IMR-90 (cell line): ENCODE results near the gene AFM. TPM values are rescaled to one million over a fixed set of nuclear protein-coding genes. Genes with fewer than 3 reads are reported as not detected.

Experiments
- ATAC-seq: fragments of 200-7000 bp; cut with Tn5 transposase; 2 replicates; pipeline ENCODE4 v1.9.1; 2020; ENCODE audit warnings: low read depth, mild to moderate bottlenecking, moderate library complexity
- BruUV-seq: library from RNA; stranded (reverse); fragments of 400-500 nt; replicated peaks from 2 replicates; lab custom pipeline; 2021; lab: Mats Ljungman, UMichigan
- CTCF ChIA-PET: fragments of 300-600 bp; formaldehyde crosslinking; extraction: SDS; loops from one replicate; lab custom pipeline; 2021; ENCODE audit warnings: antibody characterized with exemption; lab: Yijun Ruan, JAX
- POLR2A ChIA-PET: fragments of 300-600 bp; sonication (Branson Sonifier 250); formaldehyde crosslinking; loops from one replicate; lab custom pipeline; 2022; ENCODE audit warnings: antibody characterized with exemption; ENCODE audit not compliant: unreplicated experiment; lab: Charles Lee
- DNase-seq: peaks from one replicate; pipeline ENCODE4 v3.0.0; 2013
- H2AFZ ChIP-seq: replicated peaks from 2 replicates; pipeline ENCODE3; 2013; ENCODE audit warnings: low read length, mild to moderate bottlenecking; ENCODE audit not compliant: poor library complexity
- H2AK5ac ChIP-seq: 2 replicates; pipeline ENCODE4 v1.6.1; 2013; ENCODE audit warnings: low read depth, low read length, inconsistent platforms
- H2AK9ac ChIP-seq: replicated peaks from 2 replicates; pipeline ENCODE3; 2013; ENCODE audit warnings: mild to moderate bottlenecking, low read depth, low read length, moderate library complexity; ENCODE audit not compliant: poor library complexity
- H2BK120ac ChIP-seq: 2 replicates; pipeline ENCODE4 v1.6.1; 2013; ENCODE audit warnings: low read depth, low read length, inconsistent platforms
- H2BK15ac ChIP-seq: 3 replicates; pipeline ENCODE4 v1.6.1; 2013; ENCODE audit warnings: low read depth, low read length, inconsistent platforms
- H2BK20ac ChIP-seq: 2 replicates; pipeline ENCODE4 v1.6.1; 2013; ENCODE audit warnings: low read depth, mild to moderate bottlenecking, inconsistent platforms, low read length, moderate library complexity
- H2BK5ac ChIP-seq: 2 replicates; pipeline ENCODE4 v1.6.1; 2013; ENCODE audit warnings: mild to moderate bottlenecking, low read depth, low read length, inconsistent platforms; ENCODE audit not compliant: poor library complexity, severe bottlenecking
- H3K14ac ChIP-seq: replicated peaks from 2 replicates; pipeline ENCODE4 v1.6.1; 2013; ENCODE audit warnings: low read depth, low read length, inconsistent platforms
- H3K18ac ChIP-seq: 2 replicates; pipeline ENCODE4 v1.6.1; 2013; ENCODE audit warnings: low read depth, low read length, control low read depth
- H3K23ac ChIP-seq: 2 replicates; pipeline ENCODE4 v1.6.1; 2013; ENCODE audit warnings: low read depth, low read length, inconsistent platforms
- H3K27ac ChIP-seq: 2 replicates; pipeline ENCODE4 v1.5.1; 2013; ENCODE audit warnings: mild to moderate bottlenecking, control low read depth, low read length; ENCODE audit not compliant: insufficient read depth
- H3K27me3 ChIP-seq: 2 replicates; pipeline ENCODE4 v1.6.1; 2013; ENCODE audit warnings: low read length; ENCODE audit not compliant: control insufficient read depth, insufficient read depth
- H3K36me3 ChIP-seq: 2 replicates; pipeline ENCODE4 v1.6.1; 2013; ENCODE audit warnings: low read length, mixed read lengths; ENCODE audit not compliant: control insufficient read depth, insufficient read depth
- H3K4ac ChIP-seq: 2 replicates; pipeline ENCODE4 v1.6.1; 2013; ENCODE audit warnings: low read depth, low read length, inconsistent platforms
- H3K4me1 ChIP-seq: 2 replicates; pipeline ENCODE4 v1.6.1; 2013; ENCODE audit warnings: low read length, mixed read lengths; ENCODE audit not compliant: control insufficient read depth, insufficient read depth
- H3K4me2 ChIP-seq: 2 replicates; pipeline ENCODE4 v1.6.1; 2013; ENCODE audit warnings: low read depth, mild to moderate bottlenecking, control low read depth, low read length, moderate library complexity
- H3K4me3 ChIP-seq: 2 replicates; pipeline ENCODE4 v1.5.1; 2013; ENCODE audit warnings: low read depth, mild to moderate bottlenecking, control low read depth, low read length, moderate library complexity; ENCODE audit not compliant: insufficient read depth
- H3K56ac ChIP-seq: 2 replicates; pipeline ENCODE4 v1.6.1; 2013; ENCODE audit warnings: low read length, inconsistent platforms; ENCODE audit not compliant: insufficient read depth; ENCODE audit errors: extremely low read depth
- H3K79me1 ChIP-seq, 2 experiments: 2 replicates each; pipeline ENCODE4 v1.6.1; 2013; ENCODE audit warnings: low read length in 2 of 2, inconsistent platforms in 1 of 2, low read depth in 1 of 2
- H3K9ac ChIP-seq: 2 replicates; pipeline ENCODE4 v1.6.1; 2013; ENCODE audit warnings: low read depth, low read length, control low read depth
- H3K9me1 ChIP-seq: 2 replicates; pipeline ENCODE4 v1.6.1; 2013; ENCODE audit warnings: low read length, inconsistent platforms; ENCODE audit not compliant: insufficient read depth
- H3K9me3 ChIP-seq: 2 replicates; pipeline ENCODE4 v1.6.1; 2013; ENCODE audit warnings: low read length; ENCODE audit not compliant: control insufficient read depth, insufficient read depth
- H4K20me1 ChIP-seq: 2 replicates; pipeline ENCODE4 v1.6.1; 2013; ENCODE audit warnings: low read length, inconsistent platforms; ENCODE audit not compliant: insufficient read depth
- H4K5ac ChIP-seq: 2 replicates; pipeline ENCODE4 v1.6.1; 2013; ENCODE audit warnings: mild to moderate bottlenecking, low read depth, low read length, control low read depth
- H4K8ac ChIP-seq, 2 experiments: 2 replicates each; pipeline ENCODE4 v1.6.1; 2013; ENCODE audit warnings: low read depth in 2 of 2, low read length in 2 of 2, control low read depth in 1 of 2, inconsistent platforms in 1 of 2
- H4K91ac ChIP-seq: 2 replicates; pipeline ENCODE4 v1.6.1; 2013; ENCODE audit warnings: low read depth, low read length, inconsistent platforms; ENCODE audit not compliant: insufficient read depth
- CEBPB ChIP-seq: IDR thresholded peaks from 2 replicates; pipeline ENCODE4 v1.6.1; 2012; ENCODE audit warnings: low read depth, low read length, improper control_type of control experiment
- FOS ChIP-seq: fragments of 150-350 bp; IDR thresholded peaks from 2 replicates; pipeline ENCODE4 v1.6.1; 2016; ENCODE audit warnings: low read depth, low read length
- MAZ ChIP-seq: IDR thresholded peaks from 2 replicates; pipeline ENCODE4 v1.6.1; 2012; ENCODE audit warnings: low read depth, mild to moderate bottlenecking, low read length, improper control_type of control experiment, moderate library complexity, borderline replicate concordance
- POLR2A ChIP-seq: IDR thresholded peaks from 2 replicates; pipeline ENCODE4 v1.6.1; 2012; ENCODE audit warnings: mild to moderate bottlenecking, low read depth, low read length
- RAD21 ChIP-seq: IDR thresholded peaks from 2 replicates; pipeline ENCODE4 v1.6.1; 2012; ENCODE audit warnings: low read length, improper control_type of control experiment
- RCOR1 ChIP-seq: IDR thresholded peaks from 2 replicates; pipeline ENCODE4 v1.6.1; 2012; ENCODE audit warnings: mild to moderate bottlenecking, low read length, improper control_type of control experiment; ENCODE audit not compliant: insufficient replicate concordance
- USF2 ChIP-seq: fragments of 150-350 bp; IDR thresholded peaks from 2 replicates; pipeline ENCODE4 v1.6.1; 2017; ENCODE audit warnings: mild to moderate bottlenecking, antibody characterized with exemption, low read length, low read depth
- WGBS, 2 experiments: methylation state at CpG; one replicate each; pipeline versions ENCODE4 v1.1.5 to v1.1.7; 2013; ENCODE audit warnings: missing lambda C conversion rate in 2 of 2; ENCODE audit not compliant: insufficient read length in 1 of 2; ENCODE audit errors: extremely low coverage in 2 of 2; 5-methylcytosine and 5-hydroxymethylcytosine counted together
- dilution Hi-C: fragments of 300-500 bp; cut with HindIII; formaldehyde crosslinking; loops from one replicate; pipeline ENCODE4 v1.14.3; 2018; ENCODE audit warnings: low sequenced_read_pairs; ENCODE audit not compliant: unreplicated experiment
- in situ Hi-C: fragments of 300-500 bp; cut with MboI; formaldehyde crosslinking; loops from 3 replicates; pipeline ENCODE4 v1.14.3; 2019; ENCODE audit warnings: low sequenced_read_pairs, inconsistent platforms, mixed read lengths
- intact Hi-C: fragments of 100-400 bp; cut with micrococcal nuclease; formaldehyde crosslinking; loops from 2 replicates; pipeline ENCODE4 v1.10.0; 2022
- polyA plus RNA-seq, 3 experiments: library from polyadenylated mRNA; depleted of rRNA; stranded (reverse); fragments of >200 nt; gene quantifications; 2 replicates each; pipeline ENCODE4 v1.2.3, GENCODE V29; 2012; ENCODE audit warnings: low replicate concordance in 1 of 3
- total RNA-seq: library from RNA; depleted of rRNA; stranded (reverse); fragments of >200 nt; gene quantifications from 2 replicates; pipeline ENCODE4 v1.2.3, GENCODE V29; 2012

The AFM gene
- total and polyA plus RNA-seq, 2 of the 4 experiments (the other 2 are of a cell fraction) = not detected

- Histone ChIP-seq H4K8ac (no peak overlapping the region), H2AK5ac (no peak overlapping the region), H3K9me1 (no peaks in the 10 kb centered on the region), H2AFZ (no peak overlapping the region), H3K36me3 (no peaks in the 10 kb centered on the region), H3K9ac (no peak overlapping the region), H4K20me1 (no peaks in the 10 kb centered on the region), H3K14ac (no peak overlapping the region), H2BK15ac (no peak overlapping the region), H2AK9ac (no peak overlapping the region), H3K9me3 (no peaks in the 10 kb centered on the region), H3K56ac (no peak overlapping the region), H2BK5ac (no peak overlapping the region), H4K91ac (no peak overlapping the region), H3K27ac (no peak overlapping the region), H2BK20ac (no peak overlapping the region), H3K23ac (no peak overlapping the region), H3K4me3 (no peak overlapping the region), H3K4me1 (no peaks in the 10 kb centered on the region), H4K5ac (no peak overlapping the region), H3K4me2 (no peak overlapping the region), H2BK120ac (no peak overlapping the region), H3K4ac (no peak overlapping the region), H3K27me3 (peaks cover 3% of the 10 kb centered on the region; the same call in 1 of the 2 replicates), H3K79me1 (no peaks in the 10 kb centered on the region), H3K18ac (no peak overlapping the region)
- dilution Hi-C loops = no loop called here
- DNase-seq = no peak
- intact Hi-C loops = no loop called here
- POLR2A ChIA-PET = no interaction called here
- in situ Hi-C loops = no loop called here
- no peak for ATAC-seq
- WGBS, 2 experiments = no CpG with 5 or more reads among the region's 2 CpGs
- no TSS peak for BruUV-seq
- CTCF ChIA-PET = no interaction called here
- TF ChIP-seq RCOR1 = no peak
- no peak for TF ChIP-seq USF2
- no peak for TF ChIP-seq FOS
- no peak for TF ChIP-seq CEBPB
- no peak for TF ChIP-seq MAZ
- no peak for TF ChIP-seq RAD21
- TF ChIP-seq POLR2A = no peak
These were observed 52.2 kb downstream of the AFM start for GRCh38 chr4:73533515-73534422.
